ENCODE results near the gene ABCA4.

GRCh38 chr1:94079989-94080388 lies 41.0 kb downstream of the ABCA4 start:
- TF ChIP-seq CTCF (IDR thresholded peaks at IDR 0.05; ENCODE audit: poor library complexity) (no peak), EZH2 (IDR thresholded peaks at IDR 0.05; ENCODE audit: borderline replicate concordance) (no peak), EZH2phosphoT487 (IDR thresholded peaks at IDR 0.05; ENCODE audit: low read depth, severe bottlenecking, unreplicated experiment) (no peak)
